HG03342 (cell line): ENCODE results near the gene SLU7.
A peak's percentile ranks its signal among the peaks of the same experiment; 100 is the strongest.
"Not testable (repeated sequence)": the region's sequence is repeated elsewhere in the genome, so short reads cannot be mapped to it uniquely, and the experiment has no call there.

Experiments used
- ATAC-seq: cut with Tn5 transposase; IDR thresholded peaks from one replicate; pipeline ENCODE4 v1.9.1; 2021; ENCODE audit warnings: mild to moderate bottlenecking, moderate library complexity; ENCODE audit not compliant: unreplicated experiment

The SLU7 gene

GRCh38 chr5:160451281-160451680 lies 32.4 kb upstream of the SLU7 start:
- ATAC-seq: no peak

- ATAC-seq: peak; percentile 63
Measured at GRCh38 chr5:160450164-160450932, 31.5 kb upstream of the SLU7 start.

GRCh38 chr5:160449458-160449857 lies 30.6 kb upstream of the SLU7 start:
- ATAC-seq: no peak

GRCh38 chr5:160448886-160449285 lies 30.0 kb upstream of the SLU7 start:
- no peak for ATAC-seq

- ATAC-seq: no peak
Measured at GRCh38 chr5:160445751-160446150, 26.9 kb upstream of the SLU7 start.

- ATAC-seq: peak; percentile 41
Measured at GRCh38 chr5:160445132-160445531, 26.3 kb upstream of the SLU7 start.

GRCh38 chr5:160444407-160444806 lies 25.5 kb upstream of the SLU7 start:
- ATAC-seq: no peak

- peak; percentile 16 for ATAC-seq
Measured at GRCh38 chr5:160442824-160443431, 24.0 kb upstream of the SLU7 start.

GRCh38 chr5:160441311-160441781 lies 22.5 kb upstream of the SLU7 start:
- no peak for ATAC-seq

- ATAC-seq: peak; percentile 61
Measured at GRCh38 chr5:160439205-160439600, 20.3 kb upstream of the SLU7 start.

GRCh38 chr5:160438316-160439204 lies 19.7 kb upstream of the SLU7 start:
- peak; percentile 30 for ATAC-seq

GRCh38 chr5:160437271-160437670 lies 18.4 kb upstream of the SLU7 start:
- ATAC-seq: no peak

GRCh38 chr5:160436661-160437060 lies 17.8 kb upstream of the SLU7 start:
- not testable (repeated sequence) for ATAC-seq

- ATAC-seq: no peak
Measured at GRCh38 chr5:160436017-160436416, 17.1 kb upstream of the SLU7 start.

- ATAC-seq: no peak
Measured at GRCh38 chr5:160435532-160435931, 16.7 kb upstream of the SLU7 start.

GRCh38 chr5:160434022-160434531 lies 15.2 kb upstream of the SLU7 start:
- peak; percentile 79 for ATAC-seq

GRCh38 chr5:160432787-160433186 lies 13.9 kb upstream of the SLU7 start:
- ATAC-seq: no peak

- ATAC-seq: peak; percentile 33
Measured at GRCh38 chr5:160432196-160432595, 13.3 kb upstream of the SLU7 start.

GRCh38 chr5:160427607-160428006 lies 8.7 kb upstream of the SLU7 start:
- ATAC-seq: no peak

- no peak for ATAC-seq
Measured at GRCh38 chr5:160423099-160423498, 4.2 kb upstream of the SLU7 start.

GRCh38 chr5:160421625-160422258 lies 2.9 kb upstream of the SLU7 start, which contains the start of gene PTTG1:
Gene PTTG1 (plus strand): TSS chr5:160421855. CDS start chr5:160422313, 458 bp downstream.
- peak; percentile 68 for ATAC-seq
